Keratinocyte (primary cell): ENCODE data around the gene ANKZF1.

Experiments
- EZH2 ChIP-seq: IDR thresholded peaks from one replicate; pipeline ENCODE4 v1.6.1; 2012; ENCODE audit warnings: inconsistent platforms, mild to moderate bottlenecking, low read length, moderate library complexity
- TF ChIP-seq, protein P1 (sequence below), 3 experiments: IDR thresholded peaks in 1 of 3; conservative IDR thresholded peaks in 1 of 3; optimal IDR thresholded peaks in 1 of 3; 2 replicates in 2 of 3; 3 replicates in 1 of 3; pipeline versions ENCODE3 to v1.5.1; 2011; ENCODE audit warnings: low read length in 3 of 3, mild to moderate bottlenecking in 3 of 3, moderate library complexity in 2 of 3, control low read depth in 1 of 3, inconsistent platforms in 1 of 3; ENCODE audit not compliant: insufficient read depth in 2 of 3; ENCODE audit errors: extremely low read depth in 1 of 3

DNA sequence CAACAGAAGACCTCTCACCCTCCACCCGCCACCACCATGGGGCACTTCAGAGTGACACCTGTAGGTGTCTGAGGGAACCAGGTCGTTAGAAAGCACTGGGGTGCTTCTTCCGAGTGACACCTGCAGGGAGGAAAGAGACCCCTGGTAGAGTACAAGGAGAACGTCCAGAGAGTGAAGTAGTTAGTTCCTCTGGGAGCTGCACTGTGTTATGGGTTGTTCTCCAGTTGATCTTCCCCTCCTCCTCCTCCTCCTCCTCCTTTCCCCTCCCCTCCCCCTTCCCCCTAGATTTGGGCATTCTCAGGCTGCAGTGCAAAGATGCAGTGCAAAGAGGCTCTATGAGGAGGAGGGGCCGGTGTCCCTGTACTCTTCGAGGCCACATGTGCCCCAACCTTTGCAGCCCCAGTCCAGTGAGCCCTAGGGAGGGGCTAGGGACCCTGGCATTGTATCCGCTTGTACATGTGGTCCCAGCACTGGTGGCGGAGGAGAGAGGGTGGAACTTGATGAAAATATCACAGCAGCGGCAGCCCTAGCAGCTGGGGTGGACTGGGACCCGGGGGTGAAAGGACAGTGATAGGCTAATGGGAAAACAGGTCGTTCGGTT, 50.4 kb downstream of the ANKZF1 start:
- TF ChIP-seq, protein P1, sequence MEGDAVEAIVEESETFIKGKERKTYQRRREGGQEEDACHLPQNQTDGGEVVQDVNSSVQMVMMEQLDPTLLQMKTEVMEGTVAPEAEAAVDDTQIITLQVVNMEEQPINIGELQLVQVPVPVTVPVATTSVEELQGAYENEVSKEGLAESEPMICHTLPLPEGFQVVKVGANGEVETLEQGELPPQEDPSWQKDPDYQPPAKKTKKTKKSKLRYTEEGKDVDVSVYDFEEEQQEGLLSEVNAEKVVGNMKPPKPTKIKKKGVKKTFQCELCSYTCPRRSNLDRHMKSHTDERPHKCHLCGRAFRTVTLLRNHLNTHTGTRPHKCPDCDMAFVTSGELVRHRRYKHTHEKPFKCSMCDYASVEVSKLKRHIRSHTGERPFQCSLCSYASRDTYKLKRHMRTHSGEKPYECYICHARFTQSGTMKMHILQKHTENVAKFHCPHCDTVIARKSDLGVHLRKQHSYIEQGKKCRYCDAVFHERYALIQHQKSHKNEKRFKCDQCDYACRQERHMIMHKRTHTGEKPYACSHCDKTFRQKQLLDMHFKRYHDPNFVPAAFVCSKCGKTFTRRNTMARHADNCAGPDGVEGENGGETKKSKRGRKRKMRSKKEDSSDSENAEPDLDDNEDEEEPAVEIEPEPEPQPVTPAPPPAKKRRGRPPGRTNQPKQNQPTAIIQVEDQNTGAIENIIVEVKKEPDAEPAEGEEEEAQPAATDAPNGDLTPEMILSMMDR (optimal IDR thresholded peaks at IDR 0.05 in 1 of 3, IDR thresholded peaks at IDR 0.05 in 1 of 3, conservative IDR thresholded peaks at IDR 0.05 in 1 of 3; ENCODE audit: extremely low read depth in 1 of 3, insufficient read depth in 2 of 3, low read length in 3 of 3) = peak in 1 of 3 experiments; percentile 2
- no peak for TF ChIP-seq EZH2
